SHP77 treated with DMSO at 0.1 percent for 48 hours (cell line): ENCODE results near the gene KLHDC1.
A peak's percentile ranks its signal among the peaks of the same experiment; 100 is the strongest.
"Not testable (repeated sequence)": the region's sequence is repeated elsewhere in the genome, so short reads cannot be mapped to it uniquely, and the experiment has no call there.

ENCODE experiments used
- DNase-seq: peaks from one replicate; lab custom pipeline; 2025; lab: John Stamatoyannopoulos, UW

Gene KLHDC1

GRCh38 chr14:49721733-49722435, 29.0 kb downstream of the KLHDC1 start:
- not testable (repeated sequence) for DNase-seq

- DNase-seq = no peak
These were observed 34.3 kb downstream of the KLHDC1 start for GRCh38 chr14:49727171-49727570.

GRCh38 chr14:49732896-49733295, 40.0 kb downstream of the KLHDC1 start:
- no peak for DNase-seq

GRCh38 chr14:49733836-49734235, 40.9 kb downstream of the KLHDC1 start:
- DNase-seq = no peak

GRCh38 chr14:49735669-49736068, 42.7 kb downstream of the KLHDC1 start:
- DNase-seq = not testable (repeated sequence)

- DNase-seq = no peak
These were observed 52.3 kb downstream of the KLHDC1 start for GRCh38 chr14:49745191-49745590.

GRCh38 chr14:49746476-49746875, 53.6 kb downstream of the KLHDC1 start:
- not testable (repeated sequence) for DNase-seq

GRCh38 chr14:49754570-49755097, 61.7 kb downstream of the KLHDC1 start:
- DNase-seq = no peak

- DNase-seq = no peak
These were observed 62.5 kb downstream of the KLHDC1 start for GRCh38 chr14:49755378-49755777.

GRCh38 chr14:49761839-49762551, 69.1 kb downstream of the KLHDC1 start:
- DNase-seq = no peak

GRCh38 chr14:49766839-49767238, 73.9 kb downstream of the KLHDC1 start:
- no peak for DNase-seq

GRCh38 chr14:49767270-49767570, 74.3 kb downstream of the KLHDC1 start:
- DNase-seq = no peak

- peak; percentile 47 for DNase-seq
These were observed 74.8 kb downstream of the KLHDC1 start, which contains the start of gene KLHDC2 for GRCh38 chr14:49767571-49768300. KLHDC2 (plus strand) TSS chr14:49768153; CDS start chr14:49768469, 316 bp downstream.

GRCh38 chr14:49768301-49769121, 75.6 kb downstream of the KLHDC1 start:
- DNase-seq = no peak

GRCh38 chr14:49769171-49769570, 76.3 kb downstream of the KLHDC1 start:
- DNase-seq = no peak

- no peak for DNase-seq
These were observed 76.8 kb downstream of the KLHDC1 start for GRCh38 chr14:49769581-49770211.

GRCh38 chr14:49770212-49770817, 77.4 kb downstream of the KLHDC1 start:
- no peak for DNase-seq

- not testable (repeated sequence) for DNase-seq
These were observed 78.8 kb downstream of the KLHDC1 start for GRCh38 chr14:49771691-49772090.

GRCh38 chr14:49774106-49774505, 81.2 kb downstream of the KLHDC1 start:
- DNase-seq = no peak

GRCh38 chr14:49778421-49778820, 85.5 kb downstream of the KLHDC1 start:
- no peak for DNase-seq

GRCh38 chr14:49781040-49781439, 88.1 kb downstream of the KLHDC1 start:
- not testable (repeated sequence) for DNase-seq
